Inflammatory macrophage treated with lipopolysaccharide for 1 hour (primary cell): Measurements from ENCODE around the gene PCSK7.

ENCODE experiments used
- DNase-seq, 2 donors: peaks; one replicate each; pipeline ENCODE4 v3.0.0-alpha.2; 2020 to 2022

Gene PCSK7

DNA sequence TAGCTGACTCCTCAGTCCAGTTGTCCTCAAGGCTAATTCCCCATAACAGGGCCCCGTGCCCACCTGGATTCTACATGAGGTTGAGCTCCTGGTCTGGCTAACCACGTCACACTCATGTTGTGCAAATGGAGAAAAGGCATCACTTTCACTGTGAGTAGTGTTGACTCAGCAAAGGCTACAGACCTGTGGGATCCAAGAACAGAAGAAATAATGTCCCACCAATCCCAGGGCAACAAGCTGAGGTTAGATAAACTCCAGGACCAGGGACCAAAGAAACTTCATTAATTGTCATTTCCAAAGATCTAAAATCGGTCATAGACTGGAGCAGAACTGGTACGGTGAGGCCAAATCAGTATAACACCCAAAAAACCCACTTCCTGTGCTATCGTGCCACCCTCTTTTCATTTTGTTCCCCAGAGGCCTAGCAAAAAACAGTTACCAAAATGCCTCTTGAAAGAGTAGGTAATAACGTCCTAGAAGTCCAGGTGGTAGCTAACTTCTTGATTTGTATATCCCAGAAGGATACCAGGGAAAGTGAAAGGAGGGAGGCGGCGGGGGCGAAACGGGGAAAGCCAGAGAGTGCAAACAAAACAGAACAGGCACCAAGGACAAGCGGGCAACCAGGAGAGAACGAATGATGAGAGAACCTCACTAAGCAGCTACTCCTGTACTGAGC, 1.4 kb downstream of the PCSK7 start:
- no peak for DNase-seq

- DNase-seq: no peak
Measured at GRCh38 chr11:117229931-117230285, 2.0 kb downstream of the PCSK7 start.

DNA sequence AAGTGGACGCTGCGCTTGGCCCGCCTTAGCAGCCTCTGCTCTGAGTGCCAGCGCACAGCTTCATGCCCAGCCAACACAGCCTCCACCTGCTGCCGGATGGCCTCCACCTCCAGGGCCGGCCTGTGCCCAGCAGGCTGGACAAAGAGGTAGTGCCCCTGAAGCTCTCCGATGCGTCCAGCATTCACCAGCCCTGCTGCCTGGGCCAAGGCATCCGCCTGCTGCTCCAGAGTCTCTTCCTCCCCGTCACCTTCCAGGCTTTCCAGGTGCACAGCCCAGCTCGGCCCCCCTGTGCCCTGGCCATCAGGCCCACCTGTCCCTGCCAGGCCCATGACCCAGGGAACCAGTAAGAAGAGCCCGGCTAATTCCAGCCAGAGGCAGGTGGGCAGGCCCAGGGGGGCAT, 2.5 kb downstream of the PCSK7 start:
- DNase-seq: no peak

DNA sequence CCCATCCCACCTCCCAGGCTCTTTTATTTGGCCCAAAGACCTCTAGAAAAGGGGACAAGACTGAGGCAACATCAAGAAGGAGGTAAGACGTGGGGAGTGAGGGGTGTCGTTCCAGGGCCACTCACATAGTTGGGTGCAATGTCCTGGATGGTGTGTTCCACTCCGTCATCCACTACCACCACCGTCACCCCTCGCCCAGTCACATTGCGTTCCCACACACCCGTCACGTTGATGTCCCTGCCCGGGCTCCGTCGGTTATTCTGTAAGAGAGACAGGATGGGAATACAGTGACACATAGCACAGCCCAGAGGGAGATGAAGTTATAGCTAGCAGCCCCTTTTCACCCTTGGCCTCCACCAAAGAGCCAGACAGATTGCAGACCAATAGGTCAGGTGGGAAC, 3.8 kb downstream of the PCSK7 start:
- DNase-seq: no peak

GRCh38 chr11:117226388-117227385, 5.2 kb downstream of the PCSK7 start:
- peak; percentile 64 to 85 for DNase-seq

GRCh38 chr11:117225553-117226170, 6.2 kb downstream of the PCSK7 start:
- no peak for DNase-seq

DNA sequence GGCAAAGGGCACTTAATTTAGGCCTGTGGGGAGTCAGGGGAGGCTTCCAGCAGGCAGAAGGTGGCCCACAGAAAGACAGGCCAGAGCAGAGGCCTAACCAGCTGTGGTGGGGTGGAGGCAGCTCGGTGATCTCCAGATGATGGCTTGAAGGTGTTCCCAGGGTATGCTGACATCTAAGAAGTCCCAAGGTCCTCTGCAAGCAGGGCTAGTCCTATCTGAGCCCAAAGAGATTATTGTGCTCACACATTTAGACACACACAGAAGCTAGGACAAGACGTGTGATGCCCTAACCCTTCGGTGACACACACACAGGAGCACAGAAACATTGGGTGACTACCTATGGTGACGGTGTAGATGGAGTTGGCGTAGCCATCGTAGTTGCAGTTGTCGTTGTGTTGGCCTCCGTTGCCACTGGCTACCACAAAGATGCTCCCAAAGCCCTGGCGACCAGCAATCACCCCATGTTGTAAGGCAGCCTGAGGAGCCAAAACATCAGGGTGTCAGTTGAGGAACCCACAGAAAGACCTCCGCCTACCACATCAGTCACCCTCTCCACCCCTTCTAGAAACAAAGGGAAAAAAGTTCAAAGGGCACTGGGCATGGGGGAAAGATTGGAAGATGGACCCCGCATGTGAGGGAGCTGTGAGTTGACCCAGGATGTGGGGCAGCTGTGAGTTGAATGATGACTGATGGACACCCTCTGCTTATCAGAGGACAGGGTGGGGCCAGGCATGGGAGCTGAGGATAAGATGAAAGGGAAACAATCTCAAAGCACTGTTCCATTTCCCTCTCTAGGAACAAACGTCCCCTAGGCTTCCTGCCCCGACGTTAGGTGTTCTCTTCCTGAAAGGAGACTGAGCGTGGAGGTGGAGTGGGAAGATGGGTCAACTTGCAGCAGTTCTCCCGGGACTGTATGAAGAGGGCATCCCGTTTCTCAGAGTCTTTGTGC, 7.9 kb downstream of the PCSK7 start:
- DNase-seq: no peak

DNA sequence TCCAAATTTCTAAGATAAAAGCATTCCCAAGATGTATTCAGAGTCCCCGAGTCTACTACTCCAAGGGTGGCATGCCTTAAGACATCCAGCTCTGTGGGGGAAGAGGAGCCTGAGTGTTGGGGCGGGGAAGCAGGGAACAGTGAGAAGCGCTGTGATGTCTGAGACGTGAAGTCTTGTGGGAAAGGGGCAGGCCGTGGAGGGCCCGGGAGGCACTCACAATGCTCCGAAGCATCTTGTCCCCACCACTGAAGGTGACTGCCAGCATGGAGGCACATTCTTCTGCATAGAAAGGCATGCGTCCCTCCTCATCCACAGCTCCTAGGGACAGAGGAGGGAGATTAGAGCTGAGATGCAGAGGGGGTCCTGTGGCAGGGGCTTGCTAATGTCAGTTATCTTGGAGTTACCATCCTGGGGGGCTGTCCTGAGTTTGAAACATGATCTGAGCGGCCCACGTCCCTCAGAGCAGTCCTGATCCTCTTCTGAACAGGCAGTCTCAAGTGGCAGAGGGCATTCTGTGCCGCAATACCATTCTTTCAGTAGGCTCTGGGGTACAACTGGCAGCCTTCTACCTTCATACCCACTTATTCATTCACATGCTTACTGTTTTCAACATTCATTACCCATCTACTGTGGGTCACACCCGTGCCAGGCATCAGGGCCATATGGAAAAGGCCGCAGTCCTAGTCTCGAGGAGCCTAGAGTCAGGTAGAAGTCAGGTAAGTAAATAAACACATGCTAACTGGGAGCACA, 8.7 kb downstream of the PCSK7 start:
- no peak for DNase-seq

DNA sequence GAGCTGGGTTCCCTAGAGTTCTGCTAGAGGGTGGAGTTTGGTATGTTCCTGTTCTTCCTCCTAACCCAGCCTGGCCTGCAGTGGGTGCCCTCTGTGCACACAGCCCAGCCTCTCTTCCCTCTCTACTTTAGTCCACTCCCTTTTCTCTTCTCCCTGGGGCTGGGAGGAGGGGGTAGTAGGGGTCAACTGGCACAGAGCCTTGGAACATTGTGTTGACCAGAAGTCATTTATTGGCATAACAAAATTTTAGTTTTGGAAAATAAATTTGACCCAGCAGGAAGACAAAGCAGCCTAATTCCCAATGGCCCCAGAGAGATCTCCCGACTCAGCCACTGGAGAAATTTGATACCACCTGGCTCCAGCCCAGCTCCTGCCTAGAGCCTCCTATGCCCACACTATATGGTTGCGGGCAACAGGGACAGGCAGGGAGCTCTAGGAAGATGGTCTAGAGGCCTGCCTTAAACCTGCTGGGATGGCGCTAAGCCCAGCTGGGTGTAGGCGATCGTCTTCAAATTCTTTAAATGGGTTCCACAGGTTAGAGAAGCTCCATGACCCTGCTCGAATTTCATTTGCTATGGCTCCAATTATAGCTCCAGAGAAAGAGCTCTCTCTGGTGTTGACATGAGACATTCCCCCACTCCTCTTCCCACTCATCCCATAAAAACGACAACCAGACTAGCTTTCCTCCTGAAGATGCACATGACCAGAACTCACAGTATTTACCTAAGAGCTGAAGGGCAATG, 9.9 kb downstream of the PCSK7 start:
- peak in 1 of 2 donors; percentile 22 for DNase-seq

DNA sequence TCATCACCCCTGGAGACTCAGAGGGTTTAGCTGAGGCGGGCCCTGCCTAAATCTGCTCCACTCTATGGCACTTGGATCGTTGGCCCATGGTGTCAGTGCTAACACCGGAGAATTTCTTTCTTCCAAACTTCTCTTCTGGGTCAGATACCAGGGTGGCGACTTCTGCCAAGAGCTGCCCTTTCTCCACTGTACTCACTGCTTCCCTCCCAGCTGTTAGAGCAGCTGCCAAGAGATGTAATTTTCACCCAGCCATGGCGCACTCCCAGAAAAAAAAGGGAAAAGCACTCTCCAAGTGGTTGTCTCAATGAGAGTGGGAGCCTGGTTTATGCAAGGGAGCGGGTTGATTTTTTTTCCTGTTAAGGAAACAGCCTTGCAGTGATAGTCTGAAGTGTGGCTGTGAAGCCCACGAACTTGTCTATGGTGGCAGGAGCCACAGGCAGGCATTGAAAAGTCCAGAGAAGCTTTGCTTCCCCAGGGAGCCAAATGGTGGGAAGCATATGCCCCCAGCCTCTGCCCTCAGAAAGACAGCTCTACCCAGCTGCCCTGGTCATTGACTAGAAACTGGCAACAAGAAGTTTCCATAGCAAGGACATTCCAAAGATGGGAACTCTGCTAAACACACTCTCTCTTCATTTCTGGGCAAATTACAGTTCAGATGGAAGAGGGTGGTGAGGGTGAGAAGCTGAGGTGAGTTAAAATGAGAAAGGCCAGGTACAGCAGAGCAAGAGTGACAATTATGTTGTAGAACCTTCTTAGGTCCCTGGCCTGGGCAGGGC, 10.7 kb downstream of the PCSK7 start:
- no peak for DNase-seq

DNA sequence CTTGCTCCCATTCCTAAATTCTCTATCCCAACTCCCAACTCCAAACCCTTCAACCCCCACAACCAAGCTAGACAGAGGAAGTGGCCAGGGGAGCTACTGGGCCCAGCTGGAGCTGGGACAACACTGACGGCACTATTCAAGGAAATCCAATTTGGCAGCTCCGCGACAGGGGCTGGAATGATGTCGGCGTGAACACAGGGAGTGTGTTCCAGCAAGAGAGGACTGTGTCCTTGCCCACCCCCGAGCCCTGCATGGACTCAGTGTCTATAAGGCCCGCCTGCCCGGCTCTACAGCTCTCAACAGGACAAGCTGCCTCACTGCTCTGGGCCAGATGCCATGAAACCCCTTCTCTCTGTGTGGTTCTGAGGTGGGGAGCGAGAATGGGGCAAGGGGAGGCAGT, 11.3 kb downstream of the PCSK7 start:
- DNase-seq: no peak

DNA sequence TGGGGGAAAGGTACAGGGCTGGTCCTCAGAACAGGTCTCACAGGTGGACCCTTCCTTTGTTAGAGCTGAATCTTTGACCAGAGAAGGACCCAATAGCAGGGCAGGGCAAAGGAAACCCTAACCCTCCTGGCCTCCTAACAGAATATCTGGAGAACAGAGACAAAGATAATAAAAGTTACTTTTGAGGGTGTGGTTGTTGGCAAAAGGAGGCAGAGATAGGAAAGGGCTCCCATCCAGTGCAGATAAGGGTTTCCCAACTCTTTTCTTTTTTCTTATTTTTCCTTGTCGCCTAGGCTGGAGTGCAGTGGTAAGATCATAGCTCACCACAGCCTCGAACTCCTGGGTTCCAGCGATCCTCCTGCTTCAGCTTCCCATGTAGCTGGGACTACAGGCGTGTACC, 11.9 kb downstream of the PCSK7 start:
- no peak for DNase-seq

- no peak for DNase-seq
Measured at GRCh38 chr11:117219455-117219854, 12.4 kb downstream of the PCSK7 start.

DNA sequence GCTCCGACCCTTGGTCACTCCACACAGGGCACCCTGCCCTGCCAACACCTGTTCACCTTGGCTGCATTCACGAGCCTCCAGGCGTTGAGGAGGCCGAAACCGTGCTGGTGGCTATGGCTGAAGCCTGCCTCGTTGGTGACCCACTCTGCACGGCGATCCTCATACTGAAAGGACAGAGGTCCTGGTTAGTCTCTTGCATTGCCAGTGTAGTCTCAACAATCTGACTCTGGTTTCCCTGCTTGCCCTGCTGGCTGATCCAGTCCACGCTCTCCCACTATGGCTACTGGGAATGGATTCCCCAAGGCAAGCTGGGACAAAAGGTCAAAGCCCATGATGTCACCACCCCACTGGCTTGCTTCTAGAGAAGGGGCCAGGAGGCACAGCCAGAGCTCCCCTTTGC, 12.9 kb downstream of the PCSK7 start:
- DNase-seq: no peak

GRCh38 chr11:117218133-117218915, 13.5 kb downstream of the PCSK7 start:
- DNase-seq: no peak

GRCh38 chr11:117217141-117218084, 14.5 kb downstream of the PCSK7 start:
- no peak for DNase-seq

DNA sequence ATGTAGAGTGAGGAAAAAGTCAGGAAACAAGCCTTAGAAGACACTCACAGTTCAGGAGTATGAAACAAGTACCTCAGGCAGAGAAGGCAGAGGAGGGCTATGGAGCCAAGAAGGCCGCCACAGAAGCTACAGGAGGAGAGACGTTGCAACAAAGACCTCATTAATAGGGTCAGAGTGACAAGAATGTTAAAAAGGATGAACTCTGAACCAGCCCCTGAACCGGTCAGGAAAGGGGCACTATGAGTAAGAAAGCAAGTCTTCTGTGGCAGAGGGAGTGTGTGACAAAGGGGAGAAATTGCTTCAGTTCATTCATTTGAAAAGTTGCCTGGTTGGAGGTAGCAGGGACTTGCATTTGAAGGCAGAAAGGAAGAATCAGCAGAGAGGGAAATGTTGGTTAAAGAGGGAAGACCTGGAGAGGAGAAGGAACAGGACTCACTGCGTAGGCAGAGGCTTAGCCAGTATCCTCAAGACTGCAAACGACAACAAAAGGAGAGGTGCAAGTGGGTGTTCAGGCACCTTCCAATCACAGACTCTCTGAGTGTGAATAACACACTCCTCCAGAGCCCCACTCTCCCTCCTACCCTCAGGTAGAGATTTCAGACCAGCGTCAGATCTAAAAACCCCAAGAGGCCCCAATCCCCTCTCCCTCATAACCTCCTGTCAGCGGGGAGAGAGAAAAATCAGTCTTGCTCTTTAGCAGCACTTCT, 17.3 kb downstream of the PCSK7 start:
- DNase-seq: no peak
